Esophagus squamous epithelium (tissue), 5 donors: ENCODE results near the gene SLC17A2. TPM values are rescaled to one million over a fixed set of nuclear protein-coding genes. Genes with fewer than 3 reads are reported as not detected.

Experiments used
- DNase-seq: peaks from one replicate; lab custom pipeline; 2025; lab: John Stamatoyannopoulos, UW
- H3K27ac ChIP-seq, 4 donors: fragments of 200-600 bp; sonication (generic); one replicate each; pipeline ENCODE4 v1.5.1; 2016 to 2019; ENCODE audit warnings: mild to moderate bottlenecking in 1 of 4
- H3K27me3 ChIP-seq, 4 donors: fragments of 200-600 bp; sonication (generic); 1 replicate in 3 of 4; 2 replicates in 1 of 4; pipeline versions ENCODE4 v1.5.1 to v1.6.0; 2017 to 2021; ENCODE audit warnings: antibody characterized with exemption in 1 of 4
- H3K36me3 ChIP-seq, 3 donors: fragments of 200-600 bp; sonication (generic); one replicate each; pipeline ENCODE4 v1.5.1; 2016 to 2019
- H3K4me1 ChIP-seq, 3 donors: fragments of 200-600 bp; sonication (generic); one replicate each; pipeline ENCODE4 v1.5.1; 2017 to 2019
- H3K4me3 ChIP-seq, 4 donors: fragments of 200-600 bp; sonication (generic); 1 replicate in 3 of 4; 2 replicates in 1 of 4; pipeline ENCODE4 v1.5.1; 2016 to 2019; ENCODE audit warnings: mild to moderate bottlenecking in 2 of 4, moderate library complexity in 1 of 4
- H3K9me3 ChIP-seq, 3 donors: fragments of 200-600 bp; sonication (generic); one replicate each; pipeline ENCODE4 v1.5.1; 2016 to 2019
- POLR2A ChIP-seq, 4 donors: fragments of 450-650 bp; IDR thresholded peaks; one replicate each; pipeline ENCODE4 v1.6.1; 2017; ENCODE audit warnings: antibody characterized with exemption in 4 of 4, mild to moderate bottlenecking in 4 of 4, moderate library complexity in 3 of 4
- WGBS, 2 donors: methylation state at CpG; one replicate each; pipeline ENCODE4 v1.1.5; 2018; 5-methylcytosine and 5-hydroxymethylcytosine counted together
- intact Hi-C: fragments of 100-400 bp; cut with DNase I; formaldehyde crosslinking; loops from one replicate; pipeline ENCODE4 v1.15.0; 2022
- total RNA-seq, 4 donors: library from RNA; depleted of rRNA; stranded (reverse); fragments of >200 nt; gene quantifications; one replicate each; pipeline ENCODE4 v1.1.0, GENCODE V29; 2016
- TF ChIP-seq, protein P1 (sequence below), 6 experiments: fragments of 450-650 bp in 4 of 6; fragments of 200-600 bp in 2 of 6; sonication (generic) in 2 of 6; IDR thresholded peaks; one replicate each; pipeline ENCODE4 v1.5.1; 2016 to 2019; ENCODE audit warnings: antibody characterized with exemption in 6 of 6, mild to moderate bottlenecking in 4 of 6, moderate library complexity in 4 of 6
- donor health status: DM: yes; HTN: yes; CAD: no.

The SLC17A2 gene
- total RNA-seq, 4 donors from 2014 or later = not detected

DNA sequence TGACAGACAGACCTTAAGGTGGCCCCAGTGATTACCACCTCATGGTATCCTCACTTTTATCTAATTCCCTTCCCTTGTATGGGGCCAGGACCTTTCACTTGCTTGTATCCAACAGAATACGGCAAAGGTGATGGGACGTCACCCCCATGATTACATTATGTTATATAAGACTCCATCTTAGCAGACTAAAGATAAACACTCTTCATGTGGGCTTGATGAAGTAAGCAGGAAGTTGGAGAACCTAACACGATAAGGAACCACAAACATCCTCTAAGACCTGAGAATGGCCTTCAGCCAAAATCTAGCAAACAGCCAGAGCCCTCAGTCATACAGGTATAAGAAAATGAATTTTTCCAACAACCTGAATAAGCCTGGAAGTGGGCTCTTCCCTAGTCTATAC is 64.5 kb downstream of the SLC17A2 start:
- Histone ChIP-seq H3K9me3 (no peaks in the 10 kb centered on the region), H3K4me3 (no peak overlapping the region), H3K27ac (no peak overlapping the region), H3K27me3 (no peaks in the 10 kb centered on the region), H3K4me1 (no peaks in the 10 kb centered on the region), H3K36me3 (no peaks in the 10 kb centered on the region)
- no peak for DNase-seq
- 64 to 68% methylated on average over 3 of the region's 3 CpGs for WGBS, 2 donors
- TF ChIP-seq, protein P1, sequence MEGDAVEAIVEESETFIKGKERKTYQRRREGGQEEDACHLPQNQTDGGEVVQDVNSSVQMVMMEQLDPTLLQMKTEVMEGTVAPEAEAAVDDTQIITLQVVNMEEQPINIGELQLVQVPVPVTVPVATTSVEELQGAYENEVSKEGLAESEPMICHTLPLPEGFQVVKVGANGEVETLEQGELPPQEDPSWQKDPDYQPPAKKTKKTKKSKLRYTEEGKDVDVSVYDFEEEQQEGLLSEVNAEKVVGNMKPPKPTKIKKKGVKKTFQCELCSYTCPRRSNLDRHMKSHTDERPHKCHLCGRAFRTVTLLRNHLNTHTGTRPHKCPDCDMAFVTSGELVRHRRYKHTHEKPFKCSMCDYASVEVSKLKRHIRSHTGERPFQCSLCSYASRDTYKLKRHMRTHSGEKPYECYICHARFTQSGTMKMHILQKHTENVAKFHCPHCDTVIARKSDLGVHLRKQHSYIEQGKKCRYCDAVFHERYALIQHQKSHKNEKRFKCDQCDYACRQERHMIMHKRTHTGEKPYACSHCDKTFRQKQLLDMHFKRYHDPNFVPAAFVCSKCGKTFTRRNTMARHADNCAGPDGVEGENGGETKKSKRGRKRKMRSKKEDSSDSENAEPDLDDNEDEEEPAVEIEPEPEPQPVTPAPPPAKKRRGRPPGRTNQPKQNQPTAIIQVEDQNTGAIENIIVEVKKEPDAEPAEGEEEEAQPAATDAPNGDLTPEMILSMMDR (IDR thresholded peaks at IDR 0.05) = no peak
- no peak for TF ChIP-seq POLR2A (IDR thresholded peaks at IDR 0.05)
- intact Hi-C loops = no loop called here

DNA sequence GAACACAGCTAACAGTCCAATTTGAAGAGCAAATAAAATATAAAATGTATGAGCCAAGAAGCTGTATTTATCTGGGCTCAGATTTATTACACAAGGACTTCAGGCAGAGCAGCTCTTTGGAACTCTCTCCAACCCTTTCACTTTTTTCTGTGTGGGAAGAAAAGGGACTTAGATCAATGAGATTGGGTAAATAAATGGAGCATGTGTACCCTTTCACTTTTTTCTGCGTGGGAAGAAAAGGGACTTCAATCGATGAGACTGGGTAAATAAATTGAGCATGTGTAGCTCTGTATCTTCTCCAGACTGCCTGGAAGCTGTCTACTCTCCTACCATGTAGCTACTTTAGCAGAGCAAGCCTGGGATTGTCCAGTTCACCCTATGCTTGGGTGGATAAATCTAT is 67.1 kb downstream of the SLC17A2 start:
- TF ChIP-seq POLR2A (IDR thresholded peaks at IDR 0.05) = no peak
- TF ChIP-seq, protein P1 (IDR thresholded peaks at IDR 0.05) = no peak
- no peaks in the 10 kb centered on the region for H3K9me3 ChIP-seq
- WGBS, 2 donors = 37 to 46% methylated on average over 2 of the region's 2 CpGs
- no peak for DNase-seq
- H3K27ac ChIP-seq = no peak overlapping the region
- H3K4me3 ChIP-seq = no peak overlapping the region
- no peaks in the 10 kb centered on the region for H3K36me3 ChIP-seq
- intact Hi-C loops = no loop called here
- H3K4me1 ChIP-seq = no peaks in the 10 kb centered on the region
- H3K27me3 ChIP-seq = no peaks in the 10 kb centered on the region

Other genes with a start within 250 kb of the SLC17A2 start
- not detected for gene SLC17A4, start 175.9 kb downstream of the SLC17A2 start, total RNA-seq
- gene SLC17A1, start 98.6 kb downstream of the SLC17A2 start, total RNA-seq = not detected
- gene SLC17A3, start 56.4 kb downstream of the SLC17A2 start, total RNA-seq = not detected
- 1 to 10 TPM; 7.7 to 9.0 (median 8.5) TPM for gene TRIM38, start 32.1 kb upstream of the SLC17A2 start, total RNA-seq
- 1 to 10 TPM; 2.9 to 7.3 (median 4.3) TPM for gene HFE, start 156.7 kb upstream of the SLC17A2 start, total RNA-seq